ENCODE results near the gene DNM1. TPM values are rescaled to one million over a fixed set of nuclear protein-coding genes. Genes with fewer than 3 reads are reported as not detected.

DNM1 gene
- total RNA-seq, 2 experiments from 2014 or later = 0.35 to 1.8 TPM

GRCh38 chr9:128251732-128252100 lies 48.5 kb downstream of the DNM1 start:
- no TSS peak for BruUV-seq (replicated peaks)
- intact Hi-C loops (cut with micrococcal nuclease; ENCODE audit: unreplicated experiment) = no loop called here
- H4K20me1 ChIP-seq (ENCODE audit: insufficient read depth, low read length) = no peaks in the 10 kb centered on the region
- ChIA-PET POLR2A (no interaction called here), CTCF (ENCODE audit: unreplicated experiment) (no interaction called here)
- TF ChIP-seq EZH2phosphoT487 (IDR thresholded peaks at IDR 0.05; ENCODE audit: borderline replicate concordance, low read depth, low read length) = no peak
- TF ChIP-seq, protein P1, sequence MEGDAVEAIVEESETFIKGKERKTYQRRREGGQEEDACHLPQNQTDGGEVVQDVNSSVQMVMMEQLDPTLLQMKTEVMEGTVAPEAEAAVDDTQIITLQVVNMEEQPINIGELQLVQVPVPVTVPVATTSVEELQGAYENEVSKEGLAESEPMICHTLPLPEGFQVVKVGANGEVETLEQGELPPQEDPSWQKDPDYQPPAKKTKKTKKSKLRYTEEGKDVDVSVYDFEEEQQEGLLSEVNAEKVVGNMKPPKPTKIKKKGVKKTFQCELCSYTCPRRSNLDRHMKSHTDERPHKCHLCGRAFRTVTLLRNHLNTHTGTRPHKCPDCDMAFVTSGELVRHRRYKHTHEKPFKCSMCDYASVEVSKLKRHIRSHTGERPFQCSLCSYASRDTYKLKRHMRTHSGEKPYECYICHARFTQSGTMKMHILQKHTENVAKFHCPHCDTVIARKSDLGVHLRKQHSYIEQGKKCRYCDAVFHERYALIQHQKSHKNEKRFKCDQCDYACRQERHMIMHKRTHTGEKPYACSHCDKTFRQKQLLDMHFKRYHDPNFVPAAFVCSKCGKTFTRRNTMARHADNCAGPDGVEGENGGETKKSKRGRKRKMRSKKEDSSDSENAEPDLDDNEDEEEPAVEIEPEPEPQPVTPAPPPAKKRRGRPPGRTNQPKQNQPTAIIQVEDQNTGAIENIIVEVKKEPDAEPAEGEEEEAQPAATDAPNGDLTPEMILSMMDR (conservative IDR thresholded peaks at IDR 0.05; ENCODE audit: low read length) = no peak
- H3K9me2 ChIP-seq (ENCODE audit: insufficient read depth, low read length) = no peaks in the 10 kb centered on the region
- H3K9me3 ChIP-seq (ENCODE audit: low read length) = no peaks in the 10 kb centered on the region
- H3K79me2 ChIP-seq (ENCODE audit: insufficient read depth, low read depth, low read length) = no peaks in the 10 kb centered on the region
- no peak overlapping the region for H3K4me3 ChIP-seq (ENCODE audit: low read depth, low read length, poor library complexity, severe bottlenecking)
- no peak overlapping the region for H3K27ac ChIP-seq (ENCODE audit: low read depth, low read length, poor library complexity, severe bottlenecking)
- H3K4me1 ChIP-seq (ENCODE audit: insufficient read depth, low read length, poor library complexity, severe bottlenecking) = peaks cover 16% of the 10 kb centered on the region
- H2AFZ ChIP-seq (ENCODE audit: low read length) = no peak overlapping the region
- no peaks in the 10 kb centered on the region for H3K36me3 ChIP-seq (ENCODE audit: insufficient read depth, low read length)
- DNase-seq (ENCODE audit: low spot score) = no peak
- no peak overlapping the region for H3K4me2 ChIP-seq (ENCODE audit: low read length)

DNA sequence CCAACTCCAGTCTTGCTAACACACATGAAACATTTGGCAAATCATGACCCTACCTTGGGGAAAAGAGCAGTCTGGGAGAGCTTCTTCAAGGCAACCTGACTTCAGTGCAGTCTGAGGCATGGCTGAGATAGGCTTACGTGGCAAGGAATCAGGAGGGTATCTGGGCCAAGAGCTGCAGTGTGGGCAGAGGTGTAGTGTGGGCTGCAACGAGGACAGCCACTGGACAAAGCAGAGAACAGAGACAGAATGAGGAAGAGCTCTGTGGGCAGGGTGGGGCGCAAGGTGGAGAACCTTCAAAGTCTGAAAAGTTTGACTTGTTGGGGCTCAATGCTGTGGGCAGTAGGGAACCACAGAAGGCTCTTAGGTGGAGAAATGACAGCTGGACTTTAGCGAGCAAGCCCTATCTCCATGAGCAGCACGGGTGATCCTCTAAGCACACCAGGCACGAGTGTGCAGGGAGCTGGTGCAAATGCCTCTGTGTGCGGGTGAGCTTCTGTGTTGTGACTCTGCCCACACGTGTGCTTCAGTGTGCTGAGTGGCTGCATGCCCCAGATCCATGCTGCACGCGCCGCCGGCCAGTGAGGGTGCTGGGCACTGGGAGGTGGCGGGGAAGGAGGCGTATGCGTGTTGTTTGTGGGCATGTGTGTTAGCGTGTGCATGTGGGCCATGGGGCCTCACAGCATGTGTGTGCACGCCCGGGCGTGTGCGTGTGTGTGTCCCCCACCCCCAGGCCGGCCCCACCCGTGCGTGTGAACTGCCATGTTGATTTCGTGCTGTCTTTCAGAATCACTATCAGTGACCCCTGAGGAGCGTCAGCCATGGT lies 49.3 kb downstream of the DNM1 start:
- no peak overlapping the region for H2AFZ ChIP-seq (ENCODE audit: low read length)
- H3K27ac ChIP-seq (ENCODE audit: low read depth, low read length, poor library complexity, severe bottlenecking) = no peak overlapping the region
- no peak overlapping the region for H3K4me3 ChIP-seq (ENCODE audit: low read depth, low read length, poor library complexity, severe bottlenecking)
- H4K20me1 ChIP-seq (ENCODE audit: insufficient read depth, low read length) = no peaks in the 10 kb centered on the region
- DNase-seq (ENCODE audit: low spot score) = no peak
- BruUV-seq (replicated peaks) = no TSS peak
- H3K36me3 ChIP-seq (ENCODE audit: insufficient read depth, low read length) = no peaks in the 10 kb centered on the region
- intact Hi-C loops (cut with micrococcal nuclease; ENCODE audit: unreplicated experiment) = no loop called here
- no peaks in the 10 kb centered on the region for H3K9me2 ChIP-seq (ENCODE audit: insufficient read depth, low read length)
- no peak for TF ChIP-seq EZH2phosphoT487 (IDR thresholded peaks at IDR 0.05; ENCODE audit: borderline replicate concordance, low read depth, low read length)
- TF ChIP-seq, protein P1 (conservative IDR thresholded peaks at IDR 0.05; ENCODE audit: low read length) = no peak
- no peaks in the 10 kb centered on the region for H3K79me2 ChIP-seq (ENCODE audit: insufficient read depth, low read depth, low read length)
- CTCF ChIA-PET (ENCODE audit: unreplicated experiment) = no interaction called here
- POLR2A ChIA-PET = no interaction called here
- peaks cover 16% of the 10 kb centered on the region for H3K4me1 ChIP-seq (ENCODE audit: insufficient read depth, low read length, poor library complexity, severe bottlenecking)
- H3K4me2 ChIP-seq (ENCODE audit: low read length) = no peak overlapping the region
- no peaks in the 10 kb centered on the region for H3K9me3 ChIP-seq (ENCODE audit: low read length)
